Cardiac fibroblast (primary cell): ENCODE measurements around the gene NDUFA6.
"Not testable (repeated sequence)": the region's sequence is repeated elsewhere in the genome, so short reads cannot be mapped to it uniquely, and the experiment has no call there.

Source experiments
- DNase-seq, 2 donors: peaks; one replicate each; pipeline versions ENCODE4 v3.0.0 to v3.0.0-alpha.2; 2010; ENCODE audit warnings: low read depth in 2 of 2
- H3K4me3 ChIP-seq, 2 donors: replicated peaks in 1 of 2; 1 replicate in 1 of 2; 2 replicates in 1 of 2; pipeline ENCODE4 v1.5.1; 2011; ENCODE audit warnings: low read depth in 2 of 2, low read length in 2 of 2, mild to moderate bottlenecking in 2 of 2, moderate library complexity in 1 of 2
- TF ChIP-seq, protein P1 (sequence below): IDR thresholded peaks from one replicate; pipeline ENCODE4 v1.5.1; 2011; ENCODE audit warnings: low read depth, mild to moderate bottlenecking, low read length, inconsistent platforms

The NDUFA6 gene

GRCh38 chr22:42114721-42115120 is 24.1 kb upstream of the NDUFA6 start:
- DNase-seq, result peak; percentile 26 to 61
- H3K4me3 ChIP-seq, result no peak overlapping the region
- TF ChIP-seq, protein P1, sequence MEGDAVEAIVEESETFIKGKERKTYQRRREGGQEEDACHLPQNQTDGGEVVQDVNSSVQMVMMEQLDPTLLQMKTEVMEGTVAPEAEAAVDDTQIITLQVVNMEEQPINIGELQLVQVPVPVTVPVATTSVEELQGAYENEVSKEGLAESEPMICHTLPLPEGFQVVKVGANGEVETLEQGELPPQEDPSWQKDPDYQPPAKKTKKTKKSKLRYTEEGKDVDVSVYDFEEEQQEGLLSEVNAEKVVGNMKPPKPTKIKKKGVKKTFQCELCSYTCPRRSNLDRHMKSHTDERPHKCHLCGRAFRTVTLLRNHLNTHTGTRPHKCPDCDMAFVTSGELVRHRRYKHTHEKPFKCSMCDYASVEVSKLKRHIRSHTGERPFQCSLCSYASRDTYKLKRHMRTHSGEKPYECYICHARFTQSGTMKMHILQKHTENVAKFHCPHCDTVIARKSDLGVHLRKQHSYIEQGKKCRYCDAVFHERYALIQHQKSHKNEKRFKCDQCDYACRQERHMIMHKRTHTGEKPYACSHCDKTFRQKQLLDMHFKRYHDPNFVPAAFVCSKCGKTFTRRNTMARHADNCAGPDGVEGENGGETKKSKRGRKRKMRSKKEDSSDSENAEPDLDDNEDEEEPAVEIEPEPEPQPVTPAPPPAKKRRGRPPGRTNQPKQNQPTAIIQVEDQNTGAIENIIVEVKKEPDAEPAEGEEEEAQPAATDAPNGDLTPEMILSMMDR, result peak; percentile 55

- not testable (repeated sequence) for H3K4me3 ChIP-seq
- TF ChIP-seq, protein P1, result peak; percentile 23
- peak; percentile 15 to 33 for DNase-seq
These were observed 22.2 kb upstream of the NDUFA6 start for GRCh38 chr22:42112793-42113192.

DNA sequence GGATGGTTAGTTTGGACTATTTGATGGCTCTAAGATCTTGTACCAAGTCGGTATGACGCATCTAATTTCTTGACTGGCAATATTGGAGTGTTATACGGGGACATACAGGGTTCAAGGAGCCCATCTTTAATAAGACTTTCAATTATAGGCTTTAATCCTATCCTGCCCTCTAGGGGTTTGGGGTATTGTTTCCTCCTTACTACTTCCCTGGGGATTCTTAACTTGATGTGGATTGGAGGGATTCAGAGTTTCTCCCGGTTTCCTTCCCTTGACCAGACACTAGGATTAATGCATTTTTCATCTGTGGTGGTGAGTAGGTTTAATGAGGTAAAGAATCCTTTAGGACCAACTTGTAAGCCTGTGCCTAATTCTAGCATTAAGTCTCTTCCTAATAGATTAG is 21.2 kb upstream of the NDUFA6 start:
- no peak for DNase-seq
- no peak overlapping the region for H3K4me3 ChIP-seq
- TF ChIP-seq, protein P1, result no peak

DNA sequence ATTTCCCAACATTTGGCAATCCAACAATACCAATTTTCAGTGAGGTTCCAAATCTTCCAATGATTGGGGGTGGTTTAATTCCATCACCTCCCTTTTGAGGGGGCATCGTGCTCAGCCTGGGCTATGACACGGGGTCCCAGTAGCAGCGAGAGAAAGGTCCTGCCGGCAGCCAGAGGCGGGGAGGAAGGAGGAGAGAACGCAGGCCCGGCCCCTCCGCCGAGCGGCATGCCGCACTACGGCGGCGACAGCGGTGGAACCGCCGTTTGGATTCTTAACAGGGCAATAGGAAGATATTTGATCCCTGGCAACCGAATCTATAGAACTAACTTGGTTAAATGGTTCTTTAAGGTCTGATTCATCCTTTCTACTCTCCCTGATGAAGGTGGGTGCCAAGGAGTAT is 18.3 kb upstream of the NDUFA6 start:
- H3K4me3 ChIP-seq, result no peak overlapping the region
- no peak for DNase-seq
- TF ChIP-seq, protein P1, result no peak

DNA sequence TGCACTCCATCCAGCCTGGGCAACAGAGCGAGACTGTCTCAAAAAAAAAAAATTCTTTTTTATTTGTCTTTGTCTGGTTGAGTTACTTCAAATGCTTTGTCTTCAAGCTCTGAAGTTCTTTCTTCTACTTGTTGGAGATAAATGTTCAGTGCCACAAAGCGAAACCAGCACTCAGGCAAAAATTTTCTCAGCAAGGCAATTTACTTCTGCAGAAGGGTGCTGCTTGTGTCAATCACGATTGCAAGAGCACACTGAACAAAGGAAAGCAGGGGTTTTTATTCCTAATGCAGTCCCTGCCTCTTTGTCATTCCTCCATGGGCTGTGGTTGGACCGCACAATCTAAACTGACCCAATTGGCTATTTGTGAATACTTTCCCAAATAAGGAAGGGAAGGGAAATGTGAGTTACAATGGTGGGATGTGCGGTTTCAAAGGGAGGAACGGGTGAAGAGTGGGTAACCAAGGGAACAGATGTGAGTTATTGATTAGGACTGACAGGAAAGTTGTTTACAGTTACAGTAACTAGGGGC is 13.8 kb upstream of the NDUFA6 start:
- DNase-seq, H3K4me3 ChIP-seq: not testable (repeated sequence)

DNA sequence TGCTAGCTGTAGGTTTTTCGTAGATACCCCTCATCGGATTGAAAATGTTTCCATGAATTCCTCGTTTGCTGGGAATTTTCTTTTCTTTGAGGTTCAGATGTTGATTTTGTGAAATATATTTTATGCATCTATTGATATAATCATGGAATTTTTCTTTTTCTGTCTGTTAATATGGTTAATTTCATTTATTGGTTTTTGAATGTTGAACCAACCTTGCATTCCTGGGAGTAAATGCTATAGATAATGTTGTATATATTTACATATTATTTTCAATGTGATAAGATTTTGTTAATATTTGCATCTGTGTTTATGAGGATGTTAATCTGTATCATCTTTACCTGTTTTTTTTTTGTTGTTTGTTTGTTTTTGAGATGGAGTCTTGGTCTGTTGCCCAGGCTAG is 10.6 kb upstream of the NDUFA6 start:
- no peak for DNase-seq
- H3K4me3 ChIP-seq, result no peak overlapping the region
- TF ChIP-seq, protein P1, result no peak

- TF ChIP-seq, protein P1, result no peak
- DNase-seq, result no peak
- H3K4me3 ChIP-seq, result peak overlapping the region; percentile 93 to 96
These were observed 847 bp upstream of the NDUFA6 start for GRCh38 chr22:42091455-42091782.

DNA sequence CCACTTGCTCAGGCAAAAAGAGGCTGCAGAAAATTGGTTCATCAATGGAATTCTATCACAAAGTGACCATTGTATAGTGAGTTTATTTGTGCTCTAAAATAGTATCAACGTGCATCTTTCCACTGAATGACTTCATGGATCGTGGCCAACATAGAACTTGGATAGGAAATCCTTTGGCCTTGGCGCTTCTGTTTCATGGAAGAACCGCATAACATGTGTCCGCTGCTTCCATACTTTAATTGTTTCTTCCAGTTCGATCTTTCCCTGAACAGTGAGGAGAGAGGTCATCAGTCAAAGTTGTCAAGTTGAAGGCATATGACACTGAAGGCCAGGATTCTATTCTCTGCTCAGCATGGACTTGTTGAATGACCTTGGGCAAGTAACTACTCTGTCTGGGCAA is 4.5 kb downstream of the NDUFA6 start:
- H3K4me3 ChIP-seq, result no peak overlapping the region
- DNase-seq, result no peak
- TF ChIP-seq, protein P1, result no peak
